HuH-7.5 (cell line): Measurements from ENCODE around the gene STK17A.
"Not testable (repeated sequence)": the region's sequence is repeated elsewhere in the genome, so short reads cannot be mapped to it uniquely, and the experiment has no call there.

ENCODE experiments used
- DNase-seq: peaks from one replicate; pipeline ENCODE4 v3.0.0; 2011; ENCODE audit warnings: low spot score

STK17A gene

GRCh38 chr7:43658718-43659548 is 76.0 kb downstream of the STK17A start:
- no peak for DNase-seq

GRCh38 chr7:43659549-43659896 is 76.6 kb downstream of the STK17A start:
- no peak for DNase-seq

DNA sequence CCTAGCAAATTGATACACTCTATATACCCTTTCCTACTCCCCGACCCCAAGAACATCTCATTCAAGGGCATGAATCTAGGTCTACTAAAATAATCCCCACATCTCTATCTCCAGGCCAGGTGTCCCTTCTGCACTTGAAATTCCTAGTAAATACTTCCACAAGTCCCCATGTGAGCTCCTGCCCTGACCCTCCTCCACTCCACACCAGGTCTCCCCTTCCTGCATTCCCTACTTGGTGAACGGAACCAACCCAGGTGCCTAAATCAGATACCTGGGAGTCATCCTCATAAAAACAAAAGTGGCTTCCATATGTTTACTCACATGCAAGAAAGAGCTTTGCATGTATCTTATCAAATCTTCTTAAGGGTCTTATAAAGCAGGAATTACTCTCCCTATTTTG is 77.2 kb downstream of the STK17A start:
- DNase-seq = no peak

GRCh38 chr7:43664681-43665080 is 81.8 kb downstream of the STK17A start:
- DNase-seq = no peak

DNA sequence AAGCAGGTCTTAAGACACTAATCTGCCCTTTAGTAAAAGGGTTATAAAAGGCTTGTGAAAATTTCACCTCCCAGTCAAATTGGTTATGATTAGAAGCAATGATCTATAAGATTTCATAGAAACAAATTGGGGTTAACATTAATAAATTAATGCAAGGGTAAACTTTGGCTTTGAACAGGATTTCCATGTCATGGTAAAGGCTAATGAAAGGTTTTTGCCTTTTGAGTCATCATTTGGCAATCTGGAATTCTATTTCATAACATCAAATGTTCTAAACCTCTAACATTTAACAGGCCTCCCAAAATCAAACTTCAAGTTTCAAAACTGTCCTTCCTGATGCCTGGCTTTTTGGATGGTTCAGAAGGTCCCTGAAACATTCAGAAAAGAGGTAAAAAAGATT is 84.0 kb downstream of the STK17A start:
- no peak for DNase-seq

GRCh38 chr7:43668035-43668434 is 85.1 kb downstream of the STK17A start:
- no peak for DNase-seq

- no peak for DNase-seq
Observed at GRCh38 chr7:43669286-43670081, 86.6 kb downstream of the STK17A start.

- DNase-seq = no peak
Observed at GRCh38 chr7:43671521-43671920, 88.6 kb downstream of the STK17A start.

- not testable (repeated sequence) for DNase-seq
Observed at GRCh38 chr7:43673243-43673976, 90.5 kb downstream of the STK17A start.

DNA sequence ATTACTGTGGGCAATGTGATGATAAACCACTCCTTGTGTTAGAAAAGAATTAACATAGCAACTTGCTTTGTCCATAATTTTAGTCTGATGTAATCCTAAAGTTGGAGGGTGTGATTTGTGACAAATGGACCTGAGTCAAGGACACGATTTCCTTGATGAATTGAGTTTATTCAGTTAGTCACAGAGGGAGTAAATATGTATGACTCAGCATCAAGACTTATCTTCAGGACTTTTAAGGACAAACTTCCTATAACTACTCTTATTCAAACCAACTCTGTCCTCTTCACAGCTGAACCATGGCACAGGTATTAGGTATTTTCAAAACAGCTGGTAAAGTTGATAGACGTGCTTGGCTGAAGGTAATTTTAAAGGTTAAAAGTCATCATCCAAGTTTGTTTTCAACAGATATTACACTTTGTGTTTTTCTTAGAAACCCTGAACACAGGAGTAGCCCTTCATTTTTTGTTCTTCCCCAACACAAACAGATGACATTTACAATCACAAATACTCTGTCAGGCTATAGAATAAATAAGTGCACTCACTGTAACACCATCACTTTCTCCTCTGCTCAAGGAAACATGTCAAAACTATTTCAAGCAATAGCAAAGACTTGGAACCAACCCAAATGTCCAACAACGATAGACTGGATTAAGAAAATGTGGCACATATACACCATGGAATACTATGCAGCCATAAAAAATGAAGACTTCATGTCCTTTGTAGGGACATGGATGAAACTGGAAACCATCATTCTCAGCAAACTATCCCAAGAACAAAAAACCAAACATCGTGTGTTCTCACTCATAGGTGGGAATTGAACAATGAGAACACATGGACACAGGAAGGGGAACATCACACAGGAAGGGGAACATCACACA is 91.9 kb downstream of the STK17A start:
- DNase-seq = no peak
